Hippocampal formation (tissue), 2 donors: ENCODE data around the gene PYDC1.
"Not testable (repeated sequence)": the region's sequence is repeated elsewhere in the genome, so short reads cannot be mapped to it uniquely, and the experiment has no call there.

Experiments
- DNase-seq, 2 donors: peaks; one replicate each; lab custom pipeline; 2025; lab: John Stamatoyannopoulos, UW

PYDC1 gene

DNA sequence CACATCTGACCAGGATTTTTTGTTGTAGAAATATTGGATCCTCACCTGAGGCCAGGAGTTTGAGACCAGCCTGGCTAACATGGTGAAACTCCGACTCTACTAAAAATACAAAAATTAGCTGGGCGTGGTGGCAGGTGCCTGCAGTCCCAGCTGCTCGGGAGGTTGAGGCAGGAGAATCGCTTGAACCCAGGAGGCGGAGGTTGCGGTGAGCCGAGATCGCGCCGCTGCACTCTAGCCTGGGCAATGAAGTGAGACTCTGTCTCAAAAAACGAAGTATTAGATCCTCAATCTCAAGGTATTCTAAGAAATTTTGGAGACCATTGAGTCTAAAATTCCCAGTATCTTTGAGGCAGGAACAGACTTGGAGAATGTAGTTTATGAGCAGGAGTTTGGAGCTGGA, 21.1 kb downstream of the PYDC1 start:
- not testable (repeated sequence) for DNase-seq

DNA sequence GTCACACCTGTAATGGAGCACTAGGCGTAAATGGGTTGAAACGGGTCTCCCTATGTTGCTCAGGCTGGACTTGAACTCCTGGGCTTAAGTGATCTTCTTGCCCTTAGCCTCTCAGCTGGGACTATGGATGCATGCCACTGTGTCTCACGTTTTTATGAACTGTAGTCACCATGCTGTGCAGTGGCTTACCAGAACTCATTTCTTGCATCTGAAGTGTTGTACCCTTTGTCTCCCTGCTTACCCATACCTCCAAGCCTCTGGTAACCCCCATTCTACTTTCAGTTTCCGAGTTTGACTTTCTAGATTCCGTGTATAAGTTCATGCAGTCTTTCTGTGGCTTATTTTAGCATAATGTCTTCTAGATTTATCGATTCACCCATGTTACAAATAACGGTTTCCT, 22.0 kb downstream of the PYDC1 start:
- DNase-seq = no peak

DNA sequence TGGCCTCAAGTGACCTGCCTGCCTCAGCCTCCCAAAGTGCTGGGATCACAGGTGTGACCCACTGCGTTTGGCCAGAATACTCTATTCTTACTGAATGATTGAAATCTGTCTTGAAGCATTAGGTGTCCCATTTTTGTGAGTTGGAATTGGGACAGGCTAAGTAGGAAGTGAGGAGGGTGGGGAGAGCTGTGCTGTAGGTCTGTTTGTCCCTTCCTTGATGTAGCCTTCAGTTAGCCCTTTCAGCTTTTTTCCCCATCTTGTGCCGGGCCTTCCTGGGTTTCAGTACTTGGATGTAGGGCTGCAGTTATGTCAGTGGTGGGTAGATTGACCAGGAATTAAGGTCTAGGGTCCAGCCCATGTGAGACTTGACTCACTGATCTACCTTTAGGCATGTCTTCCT, 23.1 kb downstream of the PYDC1 start:
- no peak for DNase-seq

DNA sequence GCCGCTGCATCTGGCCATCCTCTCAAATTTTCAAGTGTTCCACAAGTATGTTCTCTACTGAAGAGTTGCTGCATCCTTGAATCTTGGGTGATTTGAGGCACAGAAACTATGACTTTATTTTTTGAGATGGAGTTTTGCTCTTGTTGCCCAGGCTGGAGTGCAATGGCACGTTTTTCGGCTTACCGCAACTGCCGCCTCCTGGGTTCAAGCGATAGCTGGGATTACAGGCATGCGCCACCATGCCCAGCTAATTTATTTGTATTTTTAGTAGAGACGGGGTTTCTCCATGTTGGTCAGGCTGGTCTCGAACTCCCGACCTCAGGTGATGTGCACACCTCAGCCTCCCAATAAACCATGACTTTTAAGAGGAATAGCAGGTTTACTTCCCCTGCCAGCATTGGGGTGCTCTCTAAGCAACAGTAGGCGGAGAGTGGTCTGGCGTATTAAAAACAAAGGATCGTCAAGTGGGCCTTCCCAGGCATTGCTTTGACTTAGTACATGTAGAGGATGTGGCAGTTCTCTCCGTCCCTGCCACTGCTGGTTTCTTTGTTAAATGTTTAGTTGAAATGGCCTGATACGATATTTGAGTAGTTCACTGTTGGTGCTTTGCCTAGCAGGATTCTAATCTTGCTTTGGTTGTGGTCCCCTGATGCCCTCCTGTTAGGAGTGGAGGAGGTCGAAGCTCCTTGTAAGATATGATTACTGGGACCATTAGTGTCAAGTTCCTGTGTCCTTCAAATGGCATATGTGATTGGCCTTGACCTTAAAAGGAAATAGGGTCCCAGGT, 23.9 kb downstream of the PYDC1 start:
- DNase-seq = no peak

DNA sequence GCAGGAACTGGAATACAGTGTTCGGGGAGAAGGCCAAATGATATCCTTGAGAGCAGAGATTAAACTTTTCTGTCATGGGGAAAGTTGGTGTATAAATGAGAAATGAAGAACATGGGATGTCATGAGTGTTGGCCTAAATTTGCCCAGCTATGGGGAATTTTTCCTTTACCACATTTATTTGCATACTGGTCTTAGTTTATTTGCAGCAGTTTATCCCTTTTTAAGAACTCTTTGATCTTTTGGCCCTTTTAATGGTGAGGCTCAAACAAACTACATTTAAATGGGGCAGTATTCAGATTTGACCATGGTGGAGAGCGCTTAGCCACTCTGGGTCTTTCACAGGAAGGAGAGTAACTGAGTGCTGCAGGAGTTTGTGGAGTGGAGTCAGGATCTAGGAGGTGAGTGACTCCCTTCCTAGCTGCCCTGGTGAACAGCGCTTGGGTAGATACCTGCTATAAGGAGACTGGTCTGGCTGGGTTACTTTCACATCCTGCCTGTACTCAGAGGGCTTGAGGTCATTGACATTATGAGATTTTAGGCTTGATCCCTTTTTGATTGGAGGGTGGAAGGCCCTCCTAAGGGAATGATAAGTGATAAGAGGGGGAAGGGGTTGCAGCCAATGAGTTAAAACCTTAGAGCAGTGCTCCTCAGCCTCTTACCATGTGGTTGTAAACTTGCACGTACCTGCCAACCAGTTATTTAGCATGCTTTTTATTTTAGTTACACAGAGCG, 25.1 kb downstream of the PYDC1 start:
- DNase-seq = no peak

DNA sequence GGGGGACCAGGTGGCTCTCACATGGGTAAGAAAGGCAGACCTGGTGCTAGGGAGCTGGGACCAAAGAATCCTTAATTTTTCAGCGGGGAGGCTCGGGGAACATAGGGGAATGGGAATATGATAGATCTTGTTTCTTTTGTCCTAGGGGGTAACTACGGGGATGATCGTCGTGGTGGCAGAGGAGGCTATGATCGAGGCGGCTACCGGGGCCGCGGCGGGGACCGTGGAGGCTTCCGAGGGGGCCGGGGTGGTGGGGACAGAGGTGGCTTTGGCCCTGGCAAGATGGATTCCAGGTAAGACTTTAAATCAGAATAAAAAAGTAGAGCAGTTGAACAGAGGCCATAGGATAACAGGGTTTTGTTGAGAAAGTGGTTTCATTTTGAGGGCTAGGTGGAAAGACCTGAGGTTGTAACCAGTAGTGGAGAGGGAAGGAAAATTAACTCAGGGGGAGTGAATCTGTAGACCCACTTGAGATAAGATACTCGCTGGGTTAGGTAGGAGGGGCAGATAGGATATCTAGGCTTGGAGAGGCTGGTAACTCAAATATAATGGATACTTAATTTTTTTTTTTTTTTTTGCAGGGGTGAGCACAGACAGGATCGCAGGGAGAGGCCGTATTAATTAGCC, 26.0 kb downstream of the PYDC1 start:
- no peak for DNase-seq

DNA sequence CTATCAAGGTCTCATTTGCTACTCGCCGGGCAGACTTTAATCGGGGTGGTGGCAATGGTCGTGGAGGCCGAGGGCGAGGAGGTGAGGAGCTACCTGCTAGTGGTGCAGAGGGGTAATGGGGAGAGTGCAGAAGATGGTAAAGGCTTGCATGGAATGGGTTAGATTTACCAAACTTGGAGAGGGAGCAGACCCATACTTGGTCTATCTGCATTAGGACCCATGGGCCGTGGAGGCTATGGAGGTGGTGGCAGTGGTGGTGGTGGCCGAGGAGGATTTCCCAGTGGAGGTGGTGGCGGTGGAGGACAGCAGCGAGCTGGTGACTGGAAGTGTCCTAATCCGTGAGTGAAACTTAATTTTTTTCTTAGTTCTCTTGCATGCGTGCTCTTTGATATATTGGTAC, 26.9 kb downstream of the PYDC1 start:
- DNase-seq = no peak

DNA sequence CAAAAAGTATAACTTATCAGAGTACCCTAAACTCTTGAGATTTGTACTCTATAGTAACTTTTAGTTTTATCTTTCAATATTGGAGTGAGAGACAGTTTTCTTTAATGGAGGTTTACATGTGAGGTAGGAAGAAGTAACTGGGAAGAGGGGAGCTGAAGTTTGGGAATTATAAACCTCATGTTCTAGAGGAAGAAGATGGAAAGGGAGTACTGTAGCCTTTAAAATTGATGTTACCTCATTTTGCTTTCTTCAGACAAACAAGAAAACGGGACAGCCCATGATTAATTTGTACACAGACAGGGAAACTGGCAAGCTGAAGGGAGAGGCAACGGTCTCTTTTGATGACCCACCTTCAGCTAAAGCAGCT, 27.5 kb downstream of the PYDC1 start:
- no peak for DNase-seq

DNA sequence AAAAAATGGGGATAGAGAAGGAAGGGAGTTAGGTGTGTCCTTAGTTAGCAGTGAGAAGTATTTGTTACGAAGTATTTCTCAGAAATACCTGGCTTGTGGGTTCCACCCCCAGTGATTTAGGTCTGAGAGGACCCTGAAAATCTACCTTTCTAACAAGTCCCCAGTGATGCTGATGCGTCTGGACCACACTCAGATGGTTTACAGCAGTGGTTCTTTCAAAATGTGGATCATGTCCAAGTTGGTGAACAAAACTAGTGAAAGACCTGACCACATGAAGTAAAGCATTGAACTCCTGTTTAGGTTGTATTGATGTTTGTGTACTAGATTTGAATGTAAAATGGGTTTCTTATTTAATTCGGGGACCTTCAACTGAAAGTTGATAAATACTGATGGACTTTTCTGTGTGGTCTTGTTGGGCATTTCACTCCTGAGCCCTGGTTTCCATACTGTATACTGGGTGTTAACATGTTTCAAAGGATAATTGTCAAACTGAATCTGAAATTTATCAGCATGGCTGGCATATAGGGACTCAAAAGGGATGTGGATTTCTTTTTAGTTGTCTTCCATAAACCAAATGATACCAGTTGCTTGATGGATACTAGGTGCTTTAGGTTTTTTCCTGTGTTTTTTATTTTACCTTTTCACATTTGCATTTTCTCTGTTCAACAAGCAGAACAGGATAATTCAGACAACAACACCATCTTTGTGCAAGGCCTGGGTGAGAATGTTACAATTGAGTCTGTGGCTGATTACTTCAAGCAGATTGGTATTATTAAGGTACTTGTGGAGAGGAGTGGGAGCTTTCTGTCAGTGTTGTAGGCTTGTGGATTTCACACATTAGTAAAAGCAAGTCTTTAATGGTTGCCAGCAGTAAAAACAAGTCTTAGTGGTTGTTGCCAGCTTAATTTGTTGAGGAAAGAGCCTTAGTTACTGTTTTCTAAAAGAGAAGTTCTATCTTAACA, 28.2 kb downstream of the PYDC1 start:
- DNase-seq = no peak

DNA sequence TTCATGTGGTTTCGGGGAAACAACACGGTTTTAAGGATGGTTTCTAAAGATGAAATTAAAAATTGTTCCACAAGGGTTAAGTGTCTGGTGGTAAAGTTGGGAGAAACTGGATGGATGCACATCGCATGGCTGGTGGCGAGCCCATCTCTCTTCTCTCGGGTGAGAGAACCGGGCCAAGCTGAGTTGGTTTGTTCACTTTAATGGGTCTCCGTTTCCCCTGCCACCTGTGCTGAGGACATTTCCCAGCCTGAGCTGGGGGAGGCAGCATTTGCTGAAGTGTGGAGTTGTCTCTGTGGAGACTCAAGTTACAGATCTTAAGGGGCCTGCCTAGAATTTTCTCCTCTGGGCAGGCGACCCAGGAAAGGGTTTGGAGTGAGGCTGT, 29.1 kb downstream of the PYDC1 start:
- no peak for DNase-seq

DNA sequence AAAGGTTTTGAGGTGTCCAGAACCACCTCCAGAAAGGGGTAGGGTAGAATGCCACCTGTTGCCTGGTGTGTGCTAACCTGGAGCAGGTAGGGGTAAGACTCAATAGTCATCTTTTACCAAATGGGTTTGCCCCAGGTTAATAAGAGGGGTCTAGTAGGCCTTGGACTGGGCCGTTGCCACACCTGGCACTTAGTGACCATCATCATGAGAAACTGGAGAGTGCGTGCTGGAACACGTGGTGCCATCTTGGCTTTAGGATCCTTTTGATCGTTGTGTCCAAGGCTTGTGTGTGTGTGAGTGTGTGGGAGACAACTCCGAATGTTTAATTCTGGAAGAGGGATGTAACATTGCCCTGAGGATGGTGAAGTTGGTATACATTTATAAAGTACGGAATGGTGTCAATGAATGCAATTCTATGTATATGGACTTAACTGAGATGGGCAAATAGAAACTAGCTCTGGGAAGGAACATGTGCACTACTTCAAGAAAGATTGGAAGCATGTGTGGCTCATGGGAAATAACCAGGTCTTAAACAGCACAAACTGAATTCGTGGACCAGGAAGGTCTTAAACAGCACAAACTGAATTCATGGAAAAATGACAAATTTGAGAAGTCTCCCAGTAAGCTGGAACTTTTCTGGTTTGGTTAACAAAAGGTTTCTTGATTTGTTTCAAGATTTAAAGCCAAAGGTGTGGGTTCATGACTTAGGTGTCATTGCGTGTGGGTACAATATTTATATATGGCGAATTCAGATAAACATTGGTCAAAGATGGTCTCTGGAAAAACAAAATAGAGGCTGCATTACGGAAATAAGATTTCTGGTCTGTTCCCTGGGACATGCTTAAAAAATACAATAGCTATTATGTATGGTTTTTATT, 29.8 kb downstream of the PYDC1 start:
- no peak for DNase-seq

DNA sequence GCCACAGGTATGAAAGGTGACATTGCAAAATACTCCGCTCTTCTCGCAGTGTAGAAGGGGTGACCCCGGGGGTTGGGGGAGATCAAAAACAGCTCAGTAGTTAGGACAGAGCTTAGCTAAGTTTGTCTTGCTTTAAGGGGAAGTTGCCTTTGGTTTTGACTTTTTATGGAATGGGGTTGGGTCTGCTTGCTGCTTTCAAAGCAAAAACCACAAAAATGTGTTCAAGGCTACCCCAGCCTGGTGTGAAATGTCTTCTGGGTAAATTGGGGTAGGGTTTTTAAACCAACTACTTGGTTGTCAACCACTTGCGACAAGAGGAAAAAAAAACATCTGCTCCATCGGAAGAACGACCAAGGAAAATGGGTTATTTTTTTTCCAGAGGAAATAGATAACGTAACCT, 30.8 kb downstream of the PYDC1 start:
- no peak for DNase-seq

DNA sequence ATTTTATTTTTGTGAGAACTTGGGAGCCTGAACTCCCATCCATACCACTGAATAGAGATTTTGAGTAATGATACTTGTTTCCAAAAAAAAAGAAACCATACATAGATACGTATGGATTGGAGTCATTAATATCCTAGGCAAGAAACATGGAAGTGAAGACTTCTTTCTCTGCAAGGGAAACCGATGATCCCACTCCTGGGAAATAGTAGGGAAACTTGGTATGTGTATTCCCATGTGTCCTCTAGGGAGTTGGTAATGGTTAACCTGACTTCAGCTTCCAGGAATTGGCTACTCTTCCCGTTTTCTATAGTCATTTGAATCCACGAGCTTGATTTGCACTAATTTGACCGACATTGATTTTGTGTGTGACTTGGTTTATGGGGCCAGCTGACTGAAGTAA, 31.6 kb downstream of the PYDC1 start:
- no peak for DNase-seq

DNA sequence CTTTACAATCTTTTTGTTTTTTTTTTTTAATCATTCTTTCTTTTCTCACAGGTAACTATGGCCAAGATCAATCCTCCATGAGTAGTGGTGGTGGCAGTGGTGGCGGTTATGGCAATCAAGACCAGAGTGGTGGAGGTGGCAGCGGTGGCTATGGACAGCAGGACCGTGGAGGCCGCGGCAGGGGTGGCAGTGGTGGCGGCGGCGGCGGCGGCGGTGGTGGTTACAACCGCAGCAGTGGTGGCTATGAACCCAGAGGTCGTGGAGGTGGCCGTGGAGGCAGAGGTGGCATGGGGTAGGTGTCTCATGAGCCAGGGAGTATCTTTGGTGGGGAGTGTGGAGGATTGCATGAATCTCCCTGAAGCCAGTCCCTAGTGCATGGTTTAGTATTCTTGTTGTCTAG, 32.0 kb downstream of the PYDC1 start:
- no peak for DNase-seq

DNA sequence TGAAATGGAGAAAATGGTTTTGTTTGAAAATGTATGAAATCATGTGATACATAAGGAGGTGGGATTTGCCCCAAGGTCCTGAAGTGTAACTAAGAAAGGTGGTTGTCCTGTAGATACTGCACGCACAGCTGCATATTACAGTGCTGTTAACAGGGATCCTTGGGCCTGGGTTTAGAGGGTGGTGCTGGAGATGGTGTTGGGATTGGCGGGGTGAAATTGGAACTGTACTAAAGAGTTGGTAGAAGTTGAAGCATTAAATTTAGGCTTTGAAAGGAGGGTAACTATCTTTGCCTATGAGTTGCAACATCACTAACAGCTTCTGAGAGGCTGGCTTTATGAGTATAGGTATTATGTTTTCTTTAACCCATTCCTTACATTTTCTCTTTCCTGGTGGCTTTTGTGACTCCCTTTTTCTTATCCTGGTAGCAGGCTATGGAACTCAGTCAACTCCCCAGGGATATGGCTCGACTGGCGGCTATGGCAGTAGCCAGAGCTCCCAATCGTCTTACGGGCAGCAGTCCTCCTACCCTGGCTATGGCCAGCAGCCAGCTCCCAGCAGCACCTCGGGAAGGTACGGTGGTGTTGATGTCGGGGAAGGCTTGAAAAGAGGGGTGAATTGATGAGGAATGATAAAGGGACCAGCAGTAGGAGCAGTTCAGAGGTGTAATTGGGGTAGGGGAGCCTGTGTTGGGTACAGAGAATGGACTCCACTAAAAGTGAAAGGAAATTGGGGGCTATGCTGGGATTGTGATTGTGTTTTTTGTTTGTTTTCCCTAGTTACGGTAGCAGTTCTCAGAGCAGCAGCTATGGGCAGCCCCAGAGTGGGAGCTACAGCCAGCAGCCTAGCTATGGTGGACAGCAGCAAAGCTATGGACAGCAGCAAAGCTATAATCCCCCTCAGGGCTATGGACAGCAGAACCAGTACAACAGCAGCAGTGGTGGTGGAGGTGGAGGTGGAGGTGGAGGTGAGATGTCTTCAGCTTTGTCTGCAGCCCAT, 33.2 kb downstream of the PYDC1 start:
- DNase-seq = no peak

DNA sequence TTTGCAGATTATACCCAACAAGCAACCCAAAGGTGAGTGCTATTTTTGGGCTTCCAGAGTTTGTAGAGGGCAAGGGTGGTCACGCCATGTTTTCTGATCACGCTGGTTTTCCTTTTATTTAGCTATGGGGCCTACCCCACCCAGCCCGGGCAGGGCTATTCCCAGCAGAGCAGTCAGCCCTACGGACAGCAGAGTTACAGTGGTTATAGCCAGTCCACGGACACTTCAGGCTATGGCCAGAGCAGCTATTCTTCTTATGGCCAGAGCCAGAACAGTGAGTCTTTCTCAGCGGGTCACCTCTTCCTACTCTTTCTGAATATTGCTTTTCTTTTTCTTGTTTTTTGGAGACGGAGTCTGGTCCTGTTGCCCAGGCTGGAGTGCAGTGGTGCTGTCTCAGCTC, 34.5 kb downstream of the PYDC1 start:
- DNase-seq = no peak

DNA sequence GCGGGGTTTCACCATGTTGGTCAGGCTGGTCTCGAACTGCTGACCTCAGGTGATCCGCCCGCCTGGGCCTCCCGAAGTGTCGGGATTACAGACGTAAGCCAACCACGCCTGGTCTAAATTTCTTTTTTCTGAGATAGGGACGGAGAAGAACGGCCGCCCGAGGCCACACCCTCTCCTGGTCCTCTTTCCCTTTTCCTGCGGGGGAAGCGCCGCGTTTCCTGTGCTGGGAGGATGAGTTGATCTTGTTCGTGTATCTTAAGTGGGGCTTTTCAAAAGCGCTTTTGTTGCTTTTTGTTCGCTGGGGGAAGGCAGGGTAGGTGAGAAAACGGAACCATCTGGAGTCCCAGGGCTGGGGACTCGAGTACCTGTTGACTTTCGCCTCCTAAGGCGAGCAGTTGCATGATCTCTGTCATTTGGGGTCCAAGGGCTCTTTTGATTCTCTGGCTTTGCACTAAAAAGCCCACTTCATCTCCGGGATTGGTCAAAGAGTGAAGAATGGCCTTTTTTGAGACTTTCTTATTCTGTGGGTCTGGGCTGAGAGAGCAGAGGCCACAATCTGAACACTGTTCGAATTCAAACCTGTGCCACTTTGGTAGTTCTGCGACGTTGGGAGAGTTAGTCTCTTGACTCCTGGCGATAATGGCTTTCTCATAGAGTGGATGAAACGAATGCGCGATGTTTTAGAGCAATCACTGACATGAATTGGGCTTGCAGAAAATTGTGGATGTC, 35.7 kb downstream of the PYDC1 start:
- DNase-seq = no peak

DNA sequence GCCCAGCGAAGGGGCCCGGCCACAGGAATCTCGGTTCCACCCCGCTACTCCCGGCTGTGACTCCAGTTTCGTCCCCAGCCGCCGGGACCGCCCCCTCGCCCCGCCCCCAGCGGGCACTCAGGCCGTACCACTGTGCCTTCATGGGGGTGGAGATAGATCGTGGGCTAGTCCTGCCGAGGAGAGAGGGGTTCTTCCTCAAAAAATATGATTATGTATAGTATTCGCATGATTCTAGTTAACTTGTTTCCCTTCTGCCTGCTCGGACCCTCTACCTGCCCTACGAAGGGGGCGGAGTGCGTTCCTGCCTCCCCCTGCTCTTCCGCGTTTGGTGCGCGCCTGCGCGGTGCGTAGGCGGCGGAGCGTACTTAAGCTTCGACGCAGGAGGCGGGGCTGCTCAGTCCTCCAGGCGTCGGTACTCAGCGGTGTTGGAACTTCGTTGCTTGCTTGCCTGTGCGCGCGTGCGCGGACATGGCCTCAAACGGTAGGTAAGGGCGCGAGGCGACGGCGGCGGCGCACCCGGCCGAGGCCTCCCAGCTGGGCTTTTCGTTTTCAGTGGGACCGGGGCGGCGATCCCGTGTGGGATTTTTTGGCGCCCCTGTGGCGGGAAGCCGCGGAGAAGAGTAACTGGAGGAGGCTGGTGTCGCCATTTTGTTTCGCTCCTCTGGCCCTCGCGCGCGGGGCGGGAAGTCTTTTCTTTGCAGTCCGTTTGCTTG, 37.0 kb downstream of the PYDC1 start, which contains the start of gene FUS:
FUS (plus strand) TSS at position 393 of the 713 bp plus-strand sequence; CDS start at position 469, 76 bp downstream.
- peak; percentile 84 to 89 for DNase-seq
